Tongue (tissue), 2 donors: ENCODE results near the gene ABCC4. TPM values are rescaled to one million over a fixed set of nuclear protein-coding genes. Genes with fewer than 3 reads are reported as not detected.
"Not testable (repeated sequence)": the region's sequence is repeated elsewhere in the genome, so short reads cannot be mapped to it uniquely, and the experiment has no call there.

Experiments
- DNase-seq: peaks from one replicate; pipeline ENCODE4 v3.0.0-alpha.2; 2015
- total RNA-seq: library from RNA; depleted of rRNA; stranded (reverse); fragments of >200 nt; gene quantifications from one replicate; pipeline ENCODE4 v1.2.3, GENCODE V29; 2014

ABCC4 gene
- total RNA-seq, 1 donor from 2014 or later = 9.2 TPM

DNA sequence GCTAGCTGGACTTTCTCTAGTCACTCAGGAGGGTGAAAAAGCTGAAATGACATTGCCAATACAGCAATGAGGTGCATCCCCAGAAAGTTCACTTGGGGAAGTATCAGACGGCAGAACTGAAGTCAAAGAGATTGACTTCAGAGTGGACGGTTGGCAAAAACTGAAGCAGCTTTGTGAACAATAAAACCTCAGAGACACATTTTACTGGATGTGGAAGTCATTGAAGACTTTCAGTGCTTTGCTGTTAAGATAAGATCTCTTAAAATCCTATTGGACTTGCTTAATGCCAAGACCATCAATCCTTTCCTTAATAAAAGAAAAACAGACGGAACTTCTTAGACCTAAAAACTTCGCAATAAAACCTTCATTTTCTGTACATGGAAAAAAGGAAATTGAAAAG, 103.7 kb downstream of the ABCC4 start:
- DNase-seq = no peak

DNA sequence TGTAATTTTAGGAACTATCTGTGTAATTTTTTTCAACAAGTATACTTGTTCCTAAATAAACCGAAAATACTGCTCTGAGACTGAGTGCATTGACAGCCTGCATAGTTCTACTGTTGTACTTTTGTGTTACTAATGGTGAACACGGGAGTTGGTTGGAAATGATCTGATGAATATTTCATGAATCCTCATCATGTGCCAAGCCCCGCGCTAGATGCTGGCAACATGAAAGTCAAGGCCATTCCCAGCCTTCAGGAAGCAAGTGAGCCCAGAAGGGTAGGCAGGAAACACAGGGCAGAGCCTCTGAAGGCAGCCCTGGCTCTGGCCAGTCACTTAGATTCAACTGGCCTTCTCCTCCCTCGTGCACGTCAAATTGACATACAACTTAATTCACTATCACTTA, 106.1 kb downstream of the ABCC4 start:
- DNase-seq = no peak

DNA sequence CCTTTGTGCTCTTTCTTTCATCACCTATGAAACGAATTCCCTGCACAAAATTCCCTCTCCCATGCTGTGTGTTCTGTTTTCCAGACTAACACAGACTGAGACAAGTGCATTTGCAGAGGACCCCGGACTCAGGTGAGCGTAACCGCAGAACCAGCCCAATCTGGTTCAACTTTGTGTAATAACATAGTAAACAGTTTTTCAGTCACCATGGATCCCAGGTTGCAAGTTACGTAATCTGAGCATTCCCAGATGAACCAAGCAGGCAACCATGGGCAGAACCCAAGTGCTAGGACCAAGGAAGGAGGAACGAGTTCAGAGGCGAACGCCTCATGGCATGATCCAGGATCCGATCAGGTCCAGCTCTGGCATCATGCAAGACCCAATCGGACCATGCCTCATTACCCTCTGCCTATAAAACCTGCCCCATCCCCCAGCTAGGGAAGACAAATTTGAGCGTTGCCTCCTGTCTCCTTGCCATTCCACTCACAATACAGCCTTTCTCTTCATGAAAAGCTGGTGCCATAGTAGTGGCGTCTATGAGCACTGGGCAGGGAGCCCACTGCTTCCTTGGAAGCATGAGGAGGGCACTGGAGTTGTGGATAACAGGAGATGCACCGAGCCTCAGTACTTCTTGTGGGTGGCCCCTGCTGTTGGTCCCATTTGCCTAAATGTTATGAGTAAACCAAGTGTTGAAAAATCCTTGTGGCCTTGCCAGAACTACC, 107.6 kb downstream of the ABCC4 start:
- DNase-seq = no peak

DNA sequence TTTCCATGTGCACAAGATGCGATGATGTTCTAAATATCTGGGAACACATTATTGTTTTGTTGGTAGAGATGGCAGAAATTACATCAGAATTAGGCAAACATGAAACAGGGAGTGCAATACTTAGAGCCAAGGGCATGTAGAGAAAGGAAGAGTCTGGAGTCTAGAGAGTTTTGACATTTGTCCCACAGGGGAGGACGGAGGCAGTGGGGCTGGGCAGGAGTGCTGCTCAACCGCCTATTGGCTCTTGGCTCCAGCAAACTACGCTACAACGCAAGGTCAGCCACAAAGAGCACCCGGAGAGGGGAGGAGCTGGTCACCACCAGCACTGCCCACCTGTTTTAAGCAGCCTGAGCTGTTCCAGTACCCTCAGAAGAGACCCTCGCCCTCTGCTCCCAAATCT, 108.3 kb downstream of the ABCC4 start:
- no peak for DNase-seq

DNA sequence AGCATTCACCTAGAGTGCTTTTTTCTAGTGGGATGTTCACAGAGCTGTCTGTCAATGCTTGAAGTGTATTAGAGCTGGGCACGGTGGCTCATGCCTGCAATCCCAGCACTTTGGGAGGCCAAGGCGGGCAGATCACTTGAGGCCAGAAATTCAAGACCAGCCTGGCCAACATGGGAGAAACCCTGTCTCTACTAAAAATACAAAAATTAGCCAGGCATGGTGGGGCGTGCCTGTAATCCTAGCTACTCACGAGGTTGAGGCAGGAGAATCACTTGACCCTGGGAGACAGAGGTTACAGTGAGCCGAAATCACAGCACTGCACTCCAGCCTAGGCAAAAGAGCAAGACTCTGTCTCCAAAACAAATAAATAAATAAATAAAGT, 108.7 kb downstream of the ABCC4 start:
- DNase-seq = not testable (repeated sequence)

DNA sequence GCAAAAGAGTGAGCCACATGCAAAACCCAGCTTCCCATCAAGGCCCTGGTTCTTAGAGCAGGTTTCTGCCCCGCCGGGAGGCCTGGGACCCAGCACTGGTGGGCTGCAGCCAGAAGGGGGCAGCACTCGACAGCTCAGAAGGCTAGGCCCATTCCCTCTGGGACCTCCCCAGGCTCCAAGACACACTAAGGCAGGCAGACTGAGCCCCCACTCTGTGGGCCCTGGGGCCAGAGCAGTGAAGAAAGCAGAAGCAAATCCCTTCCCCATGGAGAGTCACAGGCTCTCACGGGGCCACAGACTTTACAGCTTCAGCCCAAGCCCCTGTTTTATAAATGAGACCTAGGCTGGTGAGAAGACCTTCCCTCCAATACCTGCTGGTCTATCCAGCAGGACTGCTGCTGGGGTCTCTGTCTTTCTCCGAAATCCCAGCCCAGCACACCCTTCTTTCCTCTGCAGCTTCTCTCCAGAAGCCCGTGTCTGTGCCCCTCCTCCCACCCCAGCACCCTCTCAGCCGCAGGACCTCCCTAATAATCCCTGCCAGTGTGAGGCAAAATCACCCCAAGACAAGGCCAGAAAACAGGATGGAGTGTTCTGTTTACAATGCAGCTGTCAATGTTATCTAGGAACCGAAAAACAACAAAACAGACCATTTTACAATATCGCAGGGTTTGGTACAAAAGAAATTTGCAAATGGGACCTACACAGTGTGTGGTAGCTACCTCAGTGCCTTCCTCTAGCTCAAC, 109.3 kb downstream of the ABCC4 start:
- DNase-seq = peak; percentile 82

DNA sequence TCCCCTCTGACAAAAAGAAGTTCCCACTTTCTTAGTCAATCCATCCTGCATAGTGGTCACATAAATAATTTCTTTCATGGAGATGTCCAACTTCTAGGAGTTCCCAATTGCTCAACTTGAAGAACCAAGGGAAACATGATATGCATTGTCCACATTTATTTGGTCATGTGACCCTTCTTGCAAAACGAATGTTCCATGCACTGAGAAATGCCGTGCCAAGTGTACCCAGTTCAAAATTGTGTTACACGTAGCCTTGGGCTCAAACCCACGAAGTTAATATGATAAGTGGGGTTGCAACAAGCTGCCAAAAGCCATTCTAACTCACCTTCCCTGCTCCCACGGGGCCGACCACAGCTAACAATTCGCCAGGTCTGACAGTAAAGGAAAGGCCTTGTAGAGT, 113.1 kb downstream of the ABCC4 start:
- no peak for DNase-seq

DNA sequence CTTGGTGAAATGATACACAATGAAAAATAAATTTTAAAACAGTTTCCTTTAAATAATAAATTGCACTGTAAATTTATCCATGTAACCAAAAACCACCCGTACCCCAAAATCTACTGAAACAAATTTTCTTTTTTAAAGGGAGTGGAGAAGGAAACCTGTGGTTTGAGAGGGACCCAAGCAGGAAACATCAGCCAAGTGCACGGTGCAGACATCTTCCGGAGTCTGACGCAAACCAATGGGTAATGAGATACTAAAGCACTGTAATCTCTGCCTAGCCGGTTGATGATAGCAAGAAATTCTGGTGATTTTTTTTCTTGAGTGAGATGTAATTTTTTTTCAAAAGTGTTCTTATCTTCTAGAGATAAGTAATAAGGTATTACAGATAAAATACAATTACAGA, 115.4 kb downstream of the ABCC4 start:
- DNase-seq = no peak

DNA sequence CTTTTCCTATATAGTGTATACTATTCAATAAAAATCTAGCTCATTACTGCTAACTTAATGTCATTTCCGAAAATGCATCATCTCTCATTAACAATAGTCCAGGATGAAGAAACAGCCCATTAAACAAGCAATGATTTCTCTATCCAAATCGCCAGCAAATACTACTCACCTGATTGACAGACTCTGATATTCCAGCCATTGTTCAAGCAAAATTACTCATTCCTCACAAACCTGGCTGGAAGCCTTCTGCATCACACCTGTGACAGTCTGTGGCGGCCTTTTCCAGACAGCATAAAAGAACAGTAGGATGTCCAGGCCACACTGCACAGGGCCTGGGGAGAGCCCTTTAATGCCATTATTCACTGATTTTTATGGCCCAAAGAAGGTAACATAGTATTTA, 115.9 kb downstream of the ABCC4 start:
- DNase-seq = no peak

DNA sequence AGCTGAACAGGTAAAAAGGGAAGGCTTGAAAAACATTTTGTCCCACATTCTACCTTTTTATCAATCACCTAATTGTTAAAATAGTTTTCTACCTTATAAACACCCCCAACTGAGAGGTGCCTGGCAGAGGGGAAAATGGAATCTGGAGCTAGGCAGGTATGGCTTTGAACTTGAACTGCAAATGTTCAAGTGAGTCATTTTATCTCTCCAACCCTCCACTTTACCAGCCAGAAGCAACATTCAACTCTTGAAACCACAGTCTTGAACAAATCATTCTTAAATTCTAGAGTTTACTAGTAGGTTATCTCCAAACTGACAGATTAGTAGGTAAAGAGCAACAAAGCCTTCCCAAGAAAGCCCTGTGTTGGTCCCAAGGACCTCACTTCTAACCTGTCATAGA, 116.9 kb downstream of the ABCC4 start:
- DNase-seq = no peak

DNA sequence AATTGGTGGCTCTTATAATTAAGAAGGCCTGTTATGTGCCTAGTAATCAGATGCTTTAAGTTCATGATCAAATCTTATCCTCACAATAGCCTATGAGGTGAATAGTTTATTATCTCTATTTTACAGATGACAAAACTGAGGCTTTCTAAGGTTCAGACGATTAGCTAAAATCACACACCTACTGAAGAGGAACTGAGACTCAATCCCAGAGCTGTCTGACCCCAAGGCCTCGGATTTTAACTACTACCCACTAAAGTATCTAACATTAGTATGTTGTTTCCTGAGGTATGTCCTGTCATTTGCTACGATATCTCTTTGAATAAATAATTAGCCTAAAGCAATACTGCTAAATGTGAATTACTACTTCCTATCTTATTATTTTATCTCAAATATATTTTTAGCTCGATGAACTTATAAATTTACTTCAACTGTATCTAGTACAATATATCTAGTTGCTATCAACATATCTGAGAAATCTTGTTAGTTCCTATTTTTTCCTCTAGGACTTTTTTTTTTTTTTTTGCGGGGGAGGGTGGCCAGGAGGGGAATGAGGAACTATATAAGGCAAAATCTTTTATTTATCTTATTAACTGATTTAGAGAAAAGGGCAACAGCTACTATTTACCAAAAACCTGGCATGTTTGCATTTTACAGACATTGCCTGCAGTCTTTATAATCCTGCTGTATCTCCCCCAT, 118.5 kb downstream of the ABCC4 start:
- no peak for DNase-seq

DNA sequence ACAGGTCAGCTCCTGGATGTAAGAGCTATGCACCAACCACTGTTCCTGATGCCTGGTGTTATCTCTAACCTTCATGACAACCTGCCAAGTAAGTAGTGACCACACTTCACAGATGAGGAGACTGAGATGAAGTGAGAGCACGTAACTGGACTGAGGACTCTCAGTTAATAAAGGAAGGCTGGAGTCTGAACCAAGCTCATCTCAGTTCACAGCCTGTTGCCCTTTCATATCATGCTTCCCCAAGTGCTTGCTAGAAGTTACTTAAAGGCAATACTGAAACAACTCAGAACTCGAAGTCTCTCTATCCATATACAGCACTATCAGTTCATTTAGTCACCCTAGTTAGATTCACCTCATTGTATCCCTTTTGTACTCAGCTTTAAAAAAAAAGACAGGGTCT, 119.7 kb downstream of the ABCC4 start:
- DNase-seq = no peak

DNA sequence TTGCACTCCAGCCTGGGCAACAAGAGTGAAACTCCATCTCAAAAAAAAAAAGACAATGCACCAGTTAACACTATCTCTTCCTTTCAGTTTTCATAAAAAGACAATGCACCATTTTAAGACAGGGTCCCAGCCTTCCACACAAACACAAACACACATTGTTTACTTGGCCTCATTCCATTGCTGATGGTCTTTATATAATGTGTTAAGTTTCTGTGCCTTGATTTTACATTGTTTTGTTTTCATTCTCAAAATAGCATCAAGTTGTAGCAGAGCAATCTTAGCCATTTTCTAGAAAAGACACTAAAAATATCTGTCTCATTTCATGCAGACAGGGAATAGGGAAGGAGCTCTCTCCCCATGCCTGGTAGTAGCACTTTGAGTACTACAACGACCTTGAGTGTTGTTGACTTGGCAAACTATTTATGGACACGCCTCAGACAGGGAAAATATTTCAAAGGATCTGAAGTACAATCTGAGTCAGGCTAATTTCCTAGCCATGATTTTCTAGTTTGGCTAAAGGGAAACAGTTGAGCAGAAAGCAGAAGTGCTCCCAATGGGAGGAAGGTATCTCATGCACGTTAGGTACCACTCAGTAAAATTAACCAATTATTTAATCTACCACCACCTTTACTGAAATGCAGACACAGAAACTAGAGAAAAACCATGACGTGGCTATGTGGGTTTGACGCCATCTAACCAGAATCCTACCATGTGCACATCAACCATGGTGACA, 120.6 kb downstream of the ABCC4 start:
- no peak for DNase-seq

DNA sequence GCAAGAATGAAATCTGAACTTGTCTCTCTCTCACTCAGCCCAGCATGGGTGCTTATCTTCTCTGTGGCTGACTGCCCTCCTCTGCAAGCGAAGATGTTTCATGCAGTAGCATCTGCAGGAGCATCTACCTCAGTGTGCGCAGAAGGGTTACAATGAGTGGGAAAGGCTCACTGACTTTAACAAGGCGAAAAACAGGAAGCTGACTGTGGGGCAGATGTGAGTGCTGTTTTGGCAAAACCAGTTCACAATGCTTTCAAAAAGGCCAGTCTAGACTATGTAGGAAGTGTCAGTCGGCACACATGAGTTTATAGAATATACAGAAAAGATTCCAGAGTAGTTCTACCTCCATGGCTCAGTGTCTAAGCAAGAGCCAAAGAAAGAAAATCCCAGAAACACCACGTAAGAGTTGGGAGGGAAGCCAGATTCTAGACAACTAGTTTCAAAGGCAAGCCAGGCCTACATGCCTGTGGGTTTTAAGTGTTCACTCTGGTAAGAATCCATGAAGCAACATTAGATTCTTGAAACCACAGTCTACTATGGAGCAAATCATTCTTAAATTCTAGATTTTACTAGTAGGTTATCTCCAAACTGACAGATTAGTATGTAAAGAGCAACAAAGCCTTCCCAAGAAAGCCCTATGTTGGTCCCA, 124.5 kb downstream of the ABCC4 start:
- peak; percentile 45 for DNase-seq

DNA sequence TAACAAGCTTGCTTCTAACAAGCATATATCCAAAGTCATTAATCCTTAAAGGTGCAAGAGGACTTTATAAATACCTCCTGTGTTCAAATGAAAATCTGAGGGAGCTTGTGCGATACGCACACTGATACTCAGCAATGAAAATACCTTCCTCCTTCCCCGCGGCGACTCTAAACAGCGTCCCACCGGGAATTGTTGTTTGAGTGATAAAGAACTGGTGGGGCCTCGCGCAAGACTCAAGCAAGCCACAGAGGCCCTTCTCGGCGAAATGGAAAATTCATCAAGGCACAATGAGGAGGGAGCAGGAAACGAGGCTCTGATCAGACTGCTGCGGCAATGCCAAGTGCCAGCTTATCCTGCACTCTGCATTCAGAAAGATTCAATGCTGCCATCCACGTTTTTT, 126.7 kb downstream of the ABCC4 start:
- DNase-seq = no peak

DNA sequence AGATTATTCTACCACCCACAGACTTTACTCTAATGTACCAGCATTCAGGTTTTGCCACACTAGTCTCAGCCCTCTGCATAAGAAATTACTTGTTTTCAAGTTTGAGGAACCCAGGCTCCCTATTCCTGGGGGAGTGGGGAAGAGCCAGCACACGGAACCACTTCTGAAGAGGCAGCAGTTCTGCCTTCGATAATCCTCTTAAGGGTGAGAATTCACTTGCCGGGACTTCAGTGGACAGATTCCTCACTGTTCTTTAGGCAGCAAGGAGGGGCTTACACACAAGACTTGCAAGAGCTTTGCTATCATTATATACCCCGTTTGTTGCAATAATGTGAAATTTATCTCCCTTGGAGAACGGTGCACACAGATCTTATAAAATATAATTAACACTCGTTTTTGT, 133.1 kb downstream of the ABCC4 start:
- no peak for DNase-seq

DNA sequence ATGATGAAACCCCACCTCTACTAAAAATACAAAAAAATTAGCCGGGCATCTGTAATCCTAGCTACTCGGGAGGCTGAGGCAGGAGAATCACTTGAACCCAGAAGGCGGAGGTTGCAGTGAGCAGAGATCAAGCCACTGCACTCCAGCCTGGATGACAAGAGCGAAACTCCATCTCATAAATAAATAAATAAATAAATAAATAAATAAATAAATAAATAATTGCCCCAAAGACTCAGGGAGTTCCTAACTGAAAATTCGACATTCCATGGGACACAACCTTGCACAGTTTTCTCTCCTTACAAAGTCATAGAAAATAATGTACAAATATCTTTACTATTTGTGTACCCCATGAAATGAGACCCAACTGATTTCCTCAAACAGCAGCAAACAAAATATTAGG, 134.2 kb downstream of the ABCC4 start:
- DNase-seq = not testable (repeated sequence)

DNA sequence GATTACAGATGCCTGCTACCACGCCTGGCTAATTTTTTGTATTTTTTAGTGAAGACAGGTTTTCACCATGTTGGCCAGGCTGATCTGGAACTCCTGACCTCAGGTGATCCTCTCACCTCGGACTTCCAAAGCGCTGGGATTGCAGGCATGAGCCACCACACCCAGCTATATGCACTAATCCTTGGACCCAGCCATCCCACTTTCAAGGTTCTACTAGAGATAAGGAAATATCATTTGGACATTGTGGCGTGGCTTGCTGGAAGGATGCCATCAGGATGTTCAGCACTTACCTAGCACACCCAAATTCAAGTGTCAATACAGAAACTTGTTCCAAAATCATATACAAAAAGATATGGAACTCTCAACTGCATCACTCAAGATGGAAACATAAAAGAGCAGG, 136.4 kb downstream of the ABCC4 start:
- DNase-seq = no peak

DNA sequence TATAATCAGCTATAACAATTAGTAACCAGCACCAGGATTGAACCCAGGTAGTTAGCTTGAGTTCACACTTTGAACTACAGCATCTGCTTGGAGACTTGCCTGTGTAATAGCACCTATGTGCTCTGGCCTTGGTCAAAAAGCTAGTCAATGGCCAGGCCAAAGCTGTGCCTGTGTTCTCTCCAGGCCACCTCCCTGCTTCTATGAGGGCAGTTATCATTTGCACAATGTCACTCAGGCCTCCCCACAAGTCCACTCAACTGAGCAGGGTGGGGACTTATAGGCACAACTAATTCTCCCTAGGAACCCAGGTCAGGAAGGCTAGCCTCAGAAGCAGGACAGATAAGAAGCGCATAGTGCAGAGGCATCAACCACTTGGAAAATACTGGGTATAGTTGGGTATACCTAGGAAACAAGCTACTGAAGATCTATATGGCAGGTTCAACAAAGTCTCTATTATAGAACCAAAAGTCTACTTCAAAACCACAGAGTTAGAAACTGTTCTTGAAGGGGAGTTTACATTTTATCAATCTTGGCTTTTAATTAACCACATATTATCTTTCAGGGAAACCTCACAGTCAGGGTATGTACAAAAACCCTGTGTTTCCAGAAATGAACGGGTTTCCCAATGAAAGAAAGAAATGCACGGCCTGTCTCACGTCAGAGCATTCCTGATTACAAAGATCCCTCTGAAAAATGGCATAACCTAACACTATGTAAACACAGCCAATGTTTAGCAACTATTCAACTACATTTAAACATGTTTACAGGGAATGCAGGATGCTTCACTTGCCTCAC, 140.9 kb downstream of the ABCC4 start:
- no peak for DNase-seq

DNA sequence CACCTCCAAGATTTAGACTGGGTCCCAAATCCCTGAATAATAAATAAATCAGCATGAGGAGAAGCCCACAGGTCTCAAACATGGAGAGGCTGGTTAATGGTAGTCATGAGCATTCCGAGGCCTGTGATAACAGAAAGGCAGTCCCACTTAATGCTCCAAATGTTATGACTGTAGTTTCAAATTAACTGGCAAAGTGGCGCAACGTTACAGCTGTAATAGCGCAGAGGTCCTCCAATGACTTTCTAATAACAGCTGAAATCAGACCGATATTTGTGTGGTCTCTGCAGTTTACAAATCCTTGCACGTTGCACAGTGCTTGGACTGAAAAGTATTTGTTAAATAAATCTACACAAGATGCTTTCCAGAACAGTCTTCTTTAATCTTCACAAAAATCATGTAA, 141.8 kb downstream of the ABCC4 start:
- DNase-seq = no peak

DNA sequence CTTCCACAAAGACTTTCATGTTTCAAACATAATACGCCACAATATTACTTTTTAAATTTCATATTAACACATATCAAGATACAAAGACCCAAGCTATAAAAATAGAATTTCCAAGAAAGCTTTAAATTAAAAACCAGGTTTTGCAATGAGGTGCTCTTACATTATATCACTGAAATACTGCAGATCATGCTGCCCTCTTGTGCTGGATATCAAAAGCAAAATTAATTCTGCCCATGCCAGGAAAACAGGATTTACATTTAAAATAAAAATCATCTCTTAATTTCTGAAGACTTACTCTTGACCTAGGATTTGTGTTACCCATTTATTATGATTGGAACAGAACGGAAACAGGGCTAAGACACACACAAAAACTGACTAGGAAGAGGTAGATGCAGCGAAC, 145.0 kb downstream of the ABCC4 start:
- DNase-seq = peak; percentile 46
